NOMO-1 treated with DMSO at 0.1 percent for 48 hours (cell line): ENCODE measurements around the gene KRTAP5-11.
"Not testable (repeated sequence)": the region's sequence is repeated elsewhere in the genome, so short reads cannot be mapped to it uniquely, and the experiment has no call there.

Experiments
- DNase-seq: peaks from one replicate; lab custom pipeline; 2025; ENCODE audit not compliant: unreplicated experiment; lab: John Stamatoyannopoulos, UW

The KRTAP5-11 gene

GRCh38 chr11:71557257-71557656 lies 25.4 kb downstream of the KRTAP5-11 start:
- DNase-seq = no peak

GRCh38 chr11:71556018-71556417 lies 26.7 kb downstream of the KRTAP5-11 start:
- no peak for DNase-seq

GRCh38 chr11:71555508-71555907 lies 27.2 kb downstream of the KRTAP5-11 start:
- DNase-seq = no peak

GRCh38 chr11:71554996-71555395 lies 27.7 kb downstream of the KRTAP5-11 start:
- no peak for DNase-seq

- DNase-seq = peak; percentile 70
These were observed 31.0 kb downstream of the KRTAP5-11 start for GRCh38 chr11:71551711-71552110.

GRCh38 chr11:71548716-71549151 lies 33.9 kb downstream of the KRTAP5-11 start:
- no peak for DNase-seq

- no peak for DNase-seq
These were observed 34.6 kb downstream of the KRTAP5-11 start, which contains the start of gene KRTAP5-9 for GRCh38 chr11:71548120-71548519. TSS of gene KRTAP5-9 (plus strand) at chr11:71548420. CDS start at chr11:71548658, 238 bp downstream.

- DNase-seq = no peak
These were observed 37.2 kb downstream of the KRTAP5-11 start for GRCh38 chr11:71545405-71545966.

- no peak for DNase-seq
These were observed 38.0 kb downstream of the KRTAP5-11 start for GRCh38 chr11:71544525-71545214.

GRCh38 chr11:71543866-71544265 lies 38.8 kb downstream of the KRTAP5-11 start:
- DNase-seq = no peak

GRCh38 chr11:71542879-71543777 lies 39.5 kb downstream of the KRTAP5-11 start:
- DNase-seq = no peak

- no peak for DNase-seq
These were observed 40.3 kb downstream of the KRTAP5-11 start for GRCh38 chr11:71542382-71542781.

GRCh38 chr11:71540521-71541304 lies 42.0 kb downstream of the KRTAP5-11 start:
- DNase-seq = not testable (repeated sequence)

GRCh38 chr11:71539971-71540370 lies 42.7 kb downstream of the KRTAP5-11 start:
- DNase-seq = not testable (repeated sequence)

- DNase-seq = no peak
These were observed 43.7 kb downstream of the KRTAP5-11 start for GRCh38 chr11:71539017-71539416.

GRCh38 chr11:71538666-71538990 lies 44.0 kb downstream of the KRTAP5-11 start:
- DNase-seq = no peak

GRCh38 chr11:71537977-71538665 lies 44.6 kb downstream of the KRTAP5-11 start, which contains the start of gene KRTAP5-8:
TSS of gene KRTAP5-8 (plus strand) at chr11:71538025. CDS start at chr11:71538056, 31 bp downstream.
- DNase-seq = not testable (repeated sequence)

- no peak for DNase-seq
These were observed 45.1 kb downstream of the KRTAP5-11 start for GRCh38 chr11:71537537-71537936.

GRCh38 chr11:71535825-71536224 lies 46.9 kb downstream of the KRTAP5-11 start:
- DNase-seq = no peak
